ENCODE measurements around the gene DIPK1B.
"Not testable (repeated sequence)": the region's sequence is repeated elsewhere in the genome, so short reads cannot be mapped to it uniquely, and the experiment has no call there.

Gene DIPK1B

DNA sequence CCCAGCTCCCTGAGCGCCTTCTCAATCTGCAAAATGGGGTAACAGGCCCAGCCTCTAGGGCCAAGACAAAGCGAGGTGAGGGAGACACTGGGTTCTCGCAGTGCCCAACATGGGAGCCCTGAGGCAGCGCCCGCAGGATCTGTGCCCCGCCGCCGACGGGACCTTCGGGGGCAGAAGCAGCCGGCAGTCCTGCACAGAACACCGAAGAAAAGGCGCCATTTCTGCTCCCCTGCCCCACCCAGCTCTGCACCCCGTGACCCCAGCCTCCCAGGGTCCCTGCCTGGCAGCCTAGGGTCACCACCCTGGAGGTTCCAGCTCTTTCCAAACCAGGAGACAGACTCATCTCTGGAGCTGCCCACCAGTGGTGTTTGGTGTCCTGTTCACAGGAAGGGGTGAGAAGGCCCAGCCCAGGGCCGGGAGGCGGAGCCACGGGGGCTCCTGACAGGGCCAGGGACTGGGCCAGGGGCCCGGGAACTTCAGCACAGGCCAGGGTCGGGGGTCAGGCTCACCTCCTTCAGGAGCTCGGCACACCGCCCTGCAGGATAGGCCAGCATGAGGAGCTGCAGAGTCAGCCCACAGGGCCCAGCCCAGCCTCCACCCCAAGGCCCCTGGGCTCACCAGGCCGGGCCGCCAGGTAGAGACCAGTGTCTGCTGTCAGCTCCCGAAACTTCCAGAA, 42.4 kb downstream of the DIPK1B start:
- TF ChIP-seq, protein P1, sequence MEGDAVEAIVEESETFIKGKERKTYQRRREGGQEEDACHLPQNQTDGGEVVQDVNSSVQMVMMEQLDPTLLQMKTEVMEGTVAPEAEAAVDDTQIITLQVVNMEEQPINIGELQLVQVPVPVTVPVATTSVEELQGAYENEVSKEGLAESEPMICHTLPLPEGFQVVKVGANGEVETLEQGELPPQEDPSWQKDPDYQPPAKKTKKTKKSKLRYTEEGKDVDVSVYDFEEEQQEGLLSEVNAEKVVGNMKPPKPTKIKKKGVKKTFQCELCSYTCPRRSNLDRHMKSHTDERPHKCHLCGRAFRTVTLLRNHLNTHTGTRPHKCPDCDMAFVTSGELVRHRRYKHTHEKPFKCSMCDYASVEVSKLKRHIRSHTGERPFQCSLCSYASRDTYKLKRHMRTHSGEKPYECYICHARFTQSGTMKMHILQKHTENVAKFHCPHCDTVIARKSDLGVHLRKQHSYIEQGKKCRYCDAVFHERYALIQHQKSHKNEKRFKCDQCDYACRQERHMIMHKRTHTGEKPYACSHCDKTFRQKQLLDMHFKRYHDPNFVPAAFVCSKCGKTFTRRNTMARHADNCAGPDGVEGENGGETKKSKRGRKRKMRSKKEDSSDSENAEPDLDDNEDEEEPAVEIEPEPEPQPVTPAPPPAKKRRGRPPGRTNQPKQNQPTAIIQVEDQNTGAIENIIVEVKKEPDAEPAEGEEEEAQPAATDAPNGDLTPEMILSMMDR (IDR thresholded peaks at IDR 0.05; ENCODE audit: low read depth, low read length, poor library complexity, severe bottlenecking): no peak
- TF ChIP-seq EZH2phosphoT487 (IDR thresholded peaks at IDR 0.05; ENCODE audit: borderline replicate concordance, low read length): no peak
- no peak overlapping the region for H3K4me2 ChIP-seq (ENCODE audit: low read length)
- H3K4me1 ChIP-seq (ENCODE audit: control insufficient read depth, low read length): peaks cover 43% of the 10 kb centered on the region
- H3K4me3 ChIP-seq (ENCODE audit: low read length): no peak overlapping the region
- H3K79me2 ChIP-seq (ENCODE audit: control insufficient read depth, low read length): no peaks in the 10 kb centered on the region
- H3K27ac ChIP-seq (ENCODE audit: low read depth, low read length): no peak overlapping the region
- H3K27me3 ChIP-seq (ENCODE audit: control insufficient read depth, low read length): peaks cover 7% of the 10 kb centered on the region; the same call in 1 of the 2 replicates
- H3K9me3 ChIP-seq (ENCODE audit: control insufficient read depth, insufficient read depth, low read length): peaks cover 38% of the 10 kb centered on the region
- H3K36me3 ChIP-seq (ENCODE audit: control insufficient read depth, low read length): no peaks in the 10 kb centered on the region
- H4K20me1 ChIP-seq (ENCODE audit: control insufficient read depth, insufficient read depth, low read depth, low read length): no peaks in the 10 kb centered on the region
- no peaks in the 10 kb centered on the region for H3K9me2 ChIP-seq (replicated peaks; ENCODE audit: control insufficient read depth, low read length)
- H3F3A ChIP-seq (ENCODE audit: control insufficient read depth, insufficient read depth): peaks cover 2% of the 10 kb centered on the region; the same call in 1 of the 2 replicates

DNA sequence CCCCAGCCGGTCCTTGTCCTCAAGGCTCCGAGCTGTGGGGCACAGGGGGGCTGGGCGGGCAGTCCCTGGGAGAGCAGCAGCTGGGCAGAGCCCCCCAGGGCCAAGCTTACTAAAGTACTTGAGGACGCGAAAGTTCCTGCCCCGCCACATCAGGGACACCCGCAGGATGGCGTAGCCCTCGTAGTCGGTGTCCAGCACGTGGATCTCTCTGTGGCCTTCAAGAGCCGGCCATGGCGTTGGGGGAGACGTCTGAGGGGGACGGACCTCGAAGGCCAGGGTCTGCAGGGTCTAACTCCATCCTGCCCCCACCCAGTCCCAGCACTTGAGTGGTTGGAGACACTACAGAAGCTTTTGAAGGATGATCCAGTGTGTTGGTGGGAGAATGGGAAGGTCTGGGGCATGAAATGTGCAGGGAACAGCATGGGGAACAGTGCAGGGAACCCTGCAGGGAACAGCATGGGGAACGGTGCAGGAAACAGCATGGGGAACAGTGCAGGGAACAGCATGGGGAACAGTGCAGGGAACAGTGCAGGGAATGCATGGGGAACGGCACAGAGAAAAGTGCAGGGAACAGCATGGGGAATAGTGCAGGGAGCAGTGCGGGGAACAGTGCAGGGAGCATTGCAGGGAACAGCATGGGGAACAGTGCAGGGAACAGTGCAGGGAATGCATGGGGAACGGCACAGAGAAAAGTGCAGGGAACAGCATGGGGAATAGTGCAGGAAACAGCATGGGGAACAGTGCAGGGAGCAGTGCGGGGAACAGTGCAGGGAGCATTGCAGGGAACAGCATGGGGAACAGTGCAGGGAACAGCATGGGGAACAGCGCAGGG, 43.1 kb downstream of the DIPK1B start:
- H3K36me3 ChIP-seq (ENCODE audit: control insufficient read depth, low read length); H3F3A ChIP-seq (ENCODE audit: control insufficient read depth, insufficient read depth); H3K9me2 ChIP-seq (replicated peaks; ENCODE audit: control insufficient read depth, low read length); H3K27me3 ChIP-seq (ENCODE audit: control insufficient read depth, low read length); H4K20me1 ChIP-seq (ENCODE audit: control insufficient read depth, insufficient read depth, low read depth, low read length); H3K4me3 ChIP-seq (ENCODE audit: low read length); H3K27ac ChIP-seq (ENCODE audit: low read depth, low read length); H3K4me2 ChIP-seq (ENCODE audit: low read length); H3K79me2 ChIP-seq (ENCODE audit: control insufficient read depth, low read length): not testable (repeated sequence)
- Histone ChIP-seq H3K4me1 (ENCODE audit: control insufficient read depth, low read length) (peaks cover 36% of the 10 kb centered on the region), H3K9me3 (ENCODE audit: control insufficient read depth, insufficient read depth, low read length) (peaks cover 38% of the 10 kb centered on the region)

DNA sequence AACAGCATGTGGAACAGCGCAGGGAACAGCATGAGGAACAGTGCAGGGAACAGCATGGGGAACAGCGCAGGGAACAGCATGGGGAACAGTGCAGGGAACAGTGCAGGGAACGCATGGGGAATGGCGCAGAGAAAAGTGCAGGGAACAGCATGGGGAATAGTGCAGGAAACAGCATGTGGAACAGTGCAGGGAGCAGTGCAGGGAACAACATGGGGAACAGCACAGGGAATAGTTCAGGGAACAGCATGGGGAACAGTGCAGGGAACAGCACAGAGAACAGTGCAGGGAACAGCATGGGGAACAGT, 43.7 kb downstream of the DIPK1B start:
- Histone ChIP-seq H3K27me3 (ENCODE audit: control insufficient read depth, low read length) (peaks cover 7% of the 10 kb centered on the region; the same call in 1 of the 2 replicates), H3K27ac (ENCODE audit: low read depth, low read length) (no peak overlapping the region), H3K4me3 (ENCODE audit: low read length) (no peak overlapping the region), H3K4me1 (ENCODE audit: control insufficient read depth, low read length) (peaks cover 36% of the 10 kb centered on the region), H3K36me3 (ENCODE audit: control insufficient read depth, low read length) (no peaks in the 10 kb centered on the region), H3K9me3 (ENCODE audit: control insufficient read depth, insufficient read depth, low read length) (peaks cover 35% of the 10 kb centered on the region), H3K4me2 (ENCODE audit: low read length) (no peak overlapping the region), H3K79me2 (ENCODE audit: control insufficient read depth, low read length) (no peaks in the 10 kb centered on the region), H3F3A (ENCODE audit: control insufficient read depth, insufficient read depth) (no peaks in the 10 kb centered on the region; the same call in 1 of the 2 replicates), H4K20me1 (ENCODE audit: control insufficient read depth, insufficient read depth, low read depth, low read length) (no peaks in the 10 kb centered on the region), H3K9me2 (replicated peaks; ENCODE audit: control insufficient read depth, low read length) (no peaks in the 10 kb centered on the region)
- TF ChIP-seq, protein P1 (IDR thresholded peaks at IDR 0.05; ENCODE audit: low read depth, low read length, poor library complexity, severe bottlenecking): no peak
- no peak for TF ChIP-seq EZH2phosphoT487 (IDR thresholded peaks at IDR 0.05; ENCODE audit: borderline replicate concordance, low read length)

DNA sequence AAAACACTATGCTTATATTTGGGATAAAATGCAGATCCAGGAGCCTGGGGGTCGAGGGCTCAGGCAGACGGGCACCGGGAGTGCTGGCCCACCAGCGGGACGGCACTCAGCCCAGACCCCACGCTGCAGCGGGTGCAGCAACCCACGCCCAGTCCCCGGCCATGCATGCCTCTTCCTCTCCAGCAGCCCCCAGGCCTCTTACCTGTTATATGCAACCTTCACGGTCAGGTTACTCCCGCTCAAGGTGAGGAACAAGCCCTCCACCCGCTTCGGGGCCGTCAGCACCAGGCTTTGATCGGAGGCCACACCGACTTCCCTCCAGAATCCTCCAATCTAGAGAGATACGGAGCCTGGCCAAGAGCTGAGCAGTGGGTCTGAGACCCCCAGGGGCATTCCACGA, 44.5 kb downstream of the DIPK1B start:
- Histone ChIP-seq H3K4me3 (ENCODE audit: low read length) (no peak overlapping the region), H3K27ac (ENCODE audit: low read depth, low read length) (no peak overlapping the region), H3F3A (ENCODE audit: control insufficient read depth, insufficient read depth) (no peaks in the 10 kb centered on the region; the same call in 1 of the 2 replicates), H3K9me2 (replicated peaks; ENCODE audit: control insufficient read depth, low read length) (no peaks in the 10 kb centered on the region), H3K79me2 (ENCODE audit: control insufficient read depth, low read length) (no peaks in the 10 kb centered on the region), H4K20me1 (ENCODE audit: control insufficient read depth, insufficient read depth, low read depth, low read length) (no peaks in the 10 kb centered on the region), H3K4me1 (ENCODE audit: control insufficient read depth, low read length) (peaks cover 33% of the 10 kb centered on the region), H3K36me3 (ENCODE audit: control insufficient read depth, low read length) (no peaks in the 10 kb centered on the region), H3K9me3 (ENCODE audit: control insufficient read depth, insufficient read depth, low read length) (peaks cover 28% of the 10 kb centered on the region), H3K27me3 (ENCODE audit: control insufficient read depth, low read length) (peaks cover 7% of the 10 kb centered on the region; the same call in 1 of the 2 replicates), H3K4me2 (ENCODE audit: low read length) (no peak overlapping the region)
- TF ChIP-seq EZH2phosphoT487 (IDR thresholded peaks at IDR 0.05; ENCODE audit: borderline replicate concordance, low read length): no peak
- TF ChIP-seq, protein P1 (IDR thresholded peaks at IDR 0.05; ENCODE audit: low read depth, low read length, poor library complexity, severe bottlenecking): no peak
